Activated CD4-positive, CD25-positive, alpha-beta regulatory T cell treated with anti-CD3 and anti-CD28 coated beads, Interleukin-2, amount 50 U/mL, for 72 hours (primary cell): ENCODE data around the gene PCNT.
"Not testable (repeated sequence)": the region's sequence is repeated elsewhere in the genome, so short reads cannot be mapped to it uniquely, and the experiment has no call there.

Experiments
- DNase-seq: peaks from one replicate; pipeline ENCODE4 v3.0.0; 2021

PCNT gene

DNA sequence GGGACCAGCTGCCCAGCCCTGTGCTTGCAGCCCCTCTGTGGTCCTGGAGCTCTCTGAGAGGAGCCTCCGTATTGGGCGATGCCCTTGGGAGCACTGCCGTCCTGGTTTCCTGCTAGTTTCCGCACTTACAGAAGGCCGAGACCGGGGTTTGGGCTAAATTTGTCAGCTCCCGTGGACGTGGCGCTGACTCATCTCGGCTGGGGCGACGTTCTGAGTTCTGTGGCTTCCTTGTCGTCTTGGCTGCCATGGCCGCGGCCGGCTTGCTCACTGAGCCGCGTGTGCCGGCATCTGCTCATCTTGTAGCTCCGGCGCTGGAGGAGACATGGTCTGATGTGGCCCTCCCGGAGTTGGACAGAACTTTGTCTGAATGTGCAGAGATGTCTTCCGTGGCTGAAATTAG, 64.9 kb downstream of the PCNT start:
- DNase-seq, result no peak

DNA sequence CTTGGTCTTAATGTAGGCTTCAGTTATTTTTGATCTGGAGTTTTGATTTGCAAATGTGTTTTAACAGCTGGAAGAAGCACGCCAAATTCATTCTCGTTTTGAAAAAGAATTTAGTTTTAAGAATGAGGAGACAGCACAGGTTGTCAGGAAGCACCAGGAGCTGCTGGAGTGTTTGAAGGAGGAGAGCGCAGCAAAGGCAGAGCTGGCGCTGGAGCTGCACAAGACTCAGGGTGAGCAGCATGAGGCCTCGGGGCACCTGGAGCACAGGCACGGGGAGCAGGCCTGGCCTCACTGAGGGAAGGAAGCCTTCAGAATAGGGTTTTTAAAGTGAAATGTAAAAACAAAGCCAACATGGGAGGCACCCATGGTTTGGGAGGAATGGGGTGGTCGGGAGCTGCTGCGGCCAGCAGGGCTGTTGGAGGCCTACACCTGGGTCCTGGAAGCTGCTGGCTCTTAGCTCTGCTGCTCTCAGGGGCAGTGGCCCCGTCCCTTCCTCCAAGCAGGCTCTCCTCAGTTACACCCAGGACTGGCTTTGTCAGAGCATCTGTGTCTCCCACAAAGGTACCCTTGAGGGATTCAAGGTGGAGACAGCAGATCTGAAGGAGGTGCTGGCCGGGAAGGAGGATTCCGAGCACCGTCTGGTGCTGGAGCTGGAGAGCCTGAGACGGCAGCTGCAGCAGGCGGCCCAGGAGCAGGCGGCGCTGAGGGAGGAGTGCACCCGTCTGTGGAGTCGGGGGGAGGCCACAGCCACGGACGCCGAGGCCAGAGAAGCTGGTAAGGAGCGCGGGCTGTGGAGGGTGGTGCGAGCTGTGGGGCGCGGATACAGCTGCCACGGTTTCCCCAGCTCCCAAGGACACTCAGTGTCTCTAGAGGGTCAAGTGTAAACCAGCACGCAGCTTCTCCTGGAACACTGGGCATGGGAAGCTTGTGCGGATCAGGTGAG, 66.9 kb downstream of the PCNT start:
- DNase-seq, result no peak

DNA sequence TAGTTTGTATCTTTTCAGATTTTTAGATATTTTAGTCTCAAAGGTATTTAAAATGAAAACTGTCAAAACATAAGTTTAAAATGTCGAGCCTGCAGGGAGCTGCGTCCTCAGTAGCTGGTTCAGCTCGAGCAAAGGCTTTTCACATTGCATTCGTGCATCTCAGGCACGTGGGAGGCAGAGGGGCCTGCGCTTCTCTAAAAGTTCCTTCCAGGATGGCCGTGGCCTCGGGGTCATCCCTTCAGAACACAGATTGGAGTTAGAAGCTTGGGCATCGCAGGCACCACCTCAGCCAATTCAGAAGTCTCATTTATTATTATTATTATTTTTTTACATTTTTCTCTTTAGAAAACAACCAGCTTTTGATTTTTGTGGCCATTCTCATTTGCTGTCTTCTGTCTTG, 67.8 kb downstream of the PCNT start:
- DNase-seq, result no peak

DNA sequence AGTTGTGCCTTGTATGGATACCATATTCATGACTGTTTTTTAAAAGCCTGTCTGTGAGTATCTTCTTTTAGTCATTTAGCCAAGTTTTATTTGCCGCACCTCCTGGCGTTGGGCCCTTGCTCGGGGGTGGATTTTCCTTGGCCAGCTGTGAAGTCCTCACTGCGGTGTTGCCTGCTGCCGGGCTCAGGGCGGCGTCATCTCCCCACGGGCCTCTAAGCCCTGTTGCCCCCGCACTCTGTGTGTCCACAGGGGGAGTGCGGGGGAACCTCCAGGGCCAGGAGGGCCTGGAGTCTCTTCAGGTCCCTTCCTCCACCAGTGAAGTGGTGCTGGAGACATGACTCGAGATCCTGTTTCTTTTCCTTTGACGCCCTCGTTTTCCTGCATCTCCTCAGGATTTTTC, 69.0 kb downstream of the PCNT start:
- no peak for DNase-seq

DNA sequence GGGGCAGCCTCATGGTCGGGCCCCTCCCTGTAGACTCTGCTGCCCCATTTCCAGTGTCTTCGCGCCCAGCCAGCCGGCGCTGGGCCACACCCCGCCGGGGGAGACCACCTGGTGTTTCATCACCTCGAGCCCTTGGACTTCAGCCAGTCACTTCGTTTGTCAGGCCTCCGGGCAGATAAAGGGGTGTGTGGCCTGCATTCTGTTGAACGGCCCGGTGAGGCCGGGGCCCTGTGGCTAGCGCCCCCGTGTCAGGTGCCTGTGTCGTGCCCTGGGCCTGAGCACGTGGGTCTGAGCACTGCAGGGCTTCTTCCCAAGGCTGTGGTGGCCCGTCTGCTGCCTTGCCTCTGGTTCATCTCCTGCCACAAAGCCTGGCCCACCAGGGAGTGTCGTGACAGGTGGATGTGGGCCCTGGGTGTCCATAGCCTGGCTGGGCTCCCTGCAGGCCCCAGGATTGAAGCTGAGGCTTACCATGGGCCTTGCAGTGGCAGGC, 69.5 kb downstream of the PCNT start:
- DNase-seq, result no peak

DNA sequence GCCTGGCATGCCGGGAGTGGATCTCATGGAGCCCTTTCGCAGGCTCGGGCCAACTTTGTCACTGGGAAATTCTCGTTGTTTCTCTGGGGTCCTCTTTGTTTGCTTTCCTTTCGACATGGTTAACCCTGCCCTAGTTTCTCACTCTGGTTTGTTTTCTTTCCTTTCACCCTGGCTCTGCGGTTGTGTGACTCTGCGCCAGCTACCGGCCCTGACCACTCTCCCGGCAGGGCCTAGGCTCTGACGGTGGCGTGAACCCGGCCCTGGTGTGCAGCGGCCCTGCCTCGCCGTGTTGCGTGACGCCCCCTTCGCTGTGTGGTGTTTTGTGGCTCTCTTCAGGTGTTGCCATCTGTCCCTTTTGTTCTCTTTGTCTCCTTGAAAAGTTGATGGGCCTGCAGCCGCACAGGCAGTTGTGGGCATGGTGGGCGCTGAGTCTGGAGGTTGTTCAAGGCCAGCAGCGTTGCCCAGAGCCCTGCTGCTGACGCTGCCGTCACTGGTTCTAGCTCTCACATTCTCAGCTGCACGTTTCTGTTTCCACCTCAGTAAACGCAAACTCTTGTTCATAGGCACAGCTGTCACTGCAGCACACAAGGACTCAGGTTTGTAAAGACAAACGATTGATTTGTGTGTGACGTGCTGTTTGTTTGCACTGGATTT, 70.1 kb downstream of the PCNT start:
- DNase-seq, result no peak

DNA sequence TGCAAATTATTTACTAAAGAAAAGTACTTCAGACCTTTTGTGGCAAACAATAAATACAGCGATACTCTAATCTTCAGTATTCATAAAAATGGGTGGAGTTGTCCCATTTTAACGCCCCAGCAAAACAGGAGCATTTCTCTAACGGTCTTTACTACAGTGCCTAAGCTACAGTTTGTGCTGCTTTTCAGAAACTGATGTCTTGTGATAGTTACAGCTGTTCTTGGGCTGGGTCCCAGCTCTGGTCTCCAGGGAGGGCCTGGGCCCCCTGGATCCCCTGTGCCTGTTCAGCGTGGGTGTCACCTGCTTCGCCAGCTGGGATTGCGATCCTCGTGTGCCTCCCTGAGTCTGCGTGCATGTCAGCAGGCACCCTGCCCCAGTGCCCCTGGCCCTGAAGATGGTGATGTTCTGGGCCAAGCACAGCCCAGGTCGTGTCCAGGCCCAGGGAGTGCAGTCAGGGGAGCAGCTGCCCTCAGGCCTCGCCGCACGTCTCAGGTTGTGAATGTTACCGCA, 70.7 kb downstream of the PCNT start:
- DNase-seq, result no peak

DNA sequence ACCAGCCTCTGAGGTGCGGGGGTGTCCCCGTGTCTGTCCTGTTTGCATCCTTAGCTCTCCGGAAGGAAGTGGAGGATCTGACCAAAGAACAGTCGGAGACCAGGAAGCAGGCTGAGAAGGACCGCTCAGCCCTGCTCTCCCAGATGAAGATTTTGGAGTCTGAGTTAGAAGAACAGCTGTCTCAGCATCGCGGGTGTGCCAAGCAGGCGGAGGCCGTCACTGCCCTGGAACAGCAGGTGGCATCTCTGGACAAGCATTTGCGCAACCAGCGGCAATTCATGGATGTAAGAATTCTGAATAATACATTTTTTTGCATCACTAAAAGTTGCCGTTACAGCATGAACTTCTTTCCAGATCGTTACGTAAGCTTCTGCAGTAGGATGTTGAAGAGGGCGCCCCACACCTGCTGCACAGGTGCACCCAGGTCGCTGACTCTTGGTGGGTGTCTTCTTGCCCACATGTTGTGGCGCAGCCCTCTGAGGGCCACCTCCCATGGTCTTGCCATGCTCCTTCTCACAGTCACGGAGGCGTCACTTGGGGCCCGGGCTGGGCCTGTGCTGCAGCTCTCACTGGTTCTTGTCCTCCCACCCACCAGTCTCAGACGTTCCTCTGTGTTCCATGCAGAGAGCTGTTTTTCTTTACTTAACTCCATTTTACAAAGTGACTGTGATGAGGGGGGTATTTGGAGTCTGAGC, 73.4 kb downstream of the PCNT start:
- no peak for DNase-seq

DNA sequence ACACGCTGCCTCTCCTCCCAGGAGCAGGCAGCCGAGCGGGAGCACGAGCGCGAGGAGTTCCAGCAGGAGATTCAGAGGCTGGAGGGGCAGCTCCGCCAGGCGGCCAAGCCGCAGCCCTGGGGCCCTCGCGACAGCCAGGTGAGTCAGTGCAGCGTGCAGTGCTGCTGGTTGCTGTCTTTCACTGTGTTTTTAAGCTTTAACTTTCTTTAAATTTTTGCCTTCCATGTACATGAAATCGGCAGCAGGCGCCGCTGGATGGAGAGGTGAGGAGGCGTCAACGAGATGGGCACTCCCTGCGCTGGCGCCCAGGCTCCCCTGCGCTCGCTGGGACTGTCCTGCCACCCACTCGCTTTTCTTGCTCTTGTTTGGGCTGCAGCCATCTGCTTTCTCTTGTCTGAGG, 74.0 kb downstream of the PCNT start:
- no peak for DNase-seq

DNA sequence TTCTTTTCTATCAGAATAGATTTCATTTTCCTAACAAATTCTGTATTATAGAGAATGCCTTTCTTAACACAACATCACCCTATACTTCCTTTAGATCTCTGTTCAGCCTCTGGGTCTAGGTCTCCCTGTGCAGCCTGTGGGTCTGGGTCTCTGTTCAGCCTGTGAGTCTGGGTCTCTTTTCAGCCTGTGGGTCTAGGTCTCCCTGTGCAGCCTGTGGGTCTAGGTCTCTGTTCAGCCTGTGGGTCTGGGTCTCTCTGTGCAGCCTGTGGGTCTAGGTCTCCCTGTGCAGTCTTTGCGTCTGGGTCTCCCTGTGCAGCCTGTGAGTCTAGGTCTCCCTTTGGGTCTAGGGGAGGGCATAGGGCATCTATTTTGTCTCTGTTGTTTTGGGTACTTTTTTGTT, 75.2 kb downstream of the PCNT start:
- DNase-seq, result no peak

DNA sequence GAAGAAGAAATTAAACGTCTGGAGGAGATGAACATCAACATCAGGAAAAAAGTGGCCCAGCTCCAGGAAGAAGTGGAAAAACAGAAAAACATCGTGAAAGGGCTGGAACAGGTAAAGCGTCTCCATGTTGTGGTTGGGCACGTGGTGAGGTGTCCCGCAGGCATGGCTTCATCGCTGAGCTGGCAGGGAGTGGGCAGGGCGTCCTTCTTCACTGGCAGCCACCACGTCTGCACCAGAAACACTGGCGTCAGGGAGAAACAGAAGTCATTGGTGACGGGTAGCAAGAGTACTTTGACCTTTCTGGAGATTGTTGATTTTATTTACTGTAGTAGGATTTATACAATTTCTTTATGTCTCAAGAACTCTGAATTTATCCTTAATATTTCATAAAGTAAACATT, 75.7 kb downstream of the PCNT start:
- DNase-seq, result no peak

DNA sequence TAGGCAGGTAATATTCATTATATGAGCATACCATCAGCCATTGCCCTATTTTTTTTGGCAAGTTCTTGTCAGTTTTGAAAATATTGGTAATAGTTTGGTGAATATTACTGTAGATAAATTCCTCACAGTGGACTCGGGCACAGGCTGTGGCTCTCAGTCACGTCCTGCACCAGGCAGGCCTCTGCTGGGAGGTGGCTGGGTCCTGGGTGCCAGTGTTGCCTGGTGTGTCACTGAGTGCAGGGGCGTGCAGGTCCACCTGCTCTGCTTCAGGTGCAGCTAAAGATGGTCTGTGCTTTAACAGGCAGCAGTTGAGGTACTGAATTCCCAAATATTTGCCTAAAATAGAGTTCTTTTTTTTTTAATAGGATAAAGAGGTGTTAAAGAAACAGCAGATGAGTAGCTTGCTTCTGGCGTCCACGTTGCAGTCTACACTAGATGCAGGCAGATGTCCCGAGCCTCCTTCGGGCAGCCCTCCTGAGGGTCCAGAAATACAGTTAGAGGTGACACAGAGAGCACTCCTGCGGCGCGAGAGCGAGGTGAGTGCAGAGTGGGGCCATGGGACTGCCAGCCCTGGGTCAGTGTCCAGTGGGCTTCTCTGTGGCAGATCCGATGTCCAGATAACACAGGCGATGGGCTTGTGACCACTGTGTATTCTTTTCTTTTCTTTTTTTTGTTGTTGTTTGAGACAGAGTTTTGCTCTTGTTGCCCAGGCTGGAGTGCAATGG, 77.4 kb downstream of the PCNT start:
- no peak for DNase-seq

DNA sequence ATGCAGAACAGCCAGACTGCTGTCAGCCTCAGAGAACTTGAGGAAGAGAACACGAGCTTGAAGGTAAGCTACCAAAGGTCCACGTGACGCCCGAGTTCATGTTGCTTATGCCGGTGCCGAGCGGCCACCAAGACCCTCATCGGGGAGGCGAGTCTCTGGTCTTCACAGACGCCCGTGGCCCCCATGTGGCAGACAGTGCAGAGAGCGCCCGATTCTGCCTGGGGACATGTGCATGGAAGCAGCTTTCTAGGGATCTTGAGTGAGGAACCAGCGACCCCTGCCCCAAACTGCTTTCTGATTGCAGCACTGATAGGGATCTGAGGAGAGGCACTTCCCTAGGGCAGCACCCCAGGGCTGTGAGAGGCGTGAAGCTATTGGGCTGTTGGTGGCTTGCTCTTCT, 78.5 kb downstream of the PCNT start:
- no peak for DNase-seq

DNA sequence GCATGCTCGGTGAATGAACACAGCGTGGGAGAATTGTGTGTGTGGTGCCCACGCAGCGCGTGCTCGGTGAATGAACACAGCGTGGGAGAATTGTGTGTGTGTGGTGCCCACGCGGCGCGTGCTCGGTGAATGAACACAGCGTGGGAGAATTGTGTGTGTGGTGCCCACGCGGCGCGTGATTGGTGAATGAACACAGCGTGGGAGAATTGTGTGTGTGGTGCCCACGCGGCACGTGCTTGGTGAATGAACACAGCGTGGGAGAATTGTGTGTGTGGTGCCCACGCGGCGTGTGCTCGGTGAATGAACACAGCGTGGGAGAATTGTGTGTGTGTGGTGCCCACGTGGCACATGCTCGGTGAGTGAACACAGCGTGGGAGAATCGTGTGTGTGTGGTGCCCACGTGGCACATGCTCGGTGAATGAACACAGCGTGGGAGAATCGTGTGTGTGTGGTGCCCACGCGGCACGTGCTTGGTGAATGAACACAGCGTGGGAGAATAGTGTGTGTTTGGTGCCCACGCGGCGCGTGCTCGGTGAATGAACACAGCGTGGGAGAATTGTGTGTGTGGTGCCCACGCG, 79.4 kb downstream of the PCNT start:
- not testable (repeated sequence) for DNase-seq

DNA sequence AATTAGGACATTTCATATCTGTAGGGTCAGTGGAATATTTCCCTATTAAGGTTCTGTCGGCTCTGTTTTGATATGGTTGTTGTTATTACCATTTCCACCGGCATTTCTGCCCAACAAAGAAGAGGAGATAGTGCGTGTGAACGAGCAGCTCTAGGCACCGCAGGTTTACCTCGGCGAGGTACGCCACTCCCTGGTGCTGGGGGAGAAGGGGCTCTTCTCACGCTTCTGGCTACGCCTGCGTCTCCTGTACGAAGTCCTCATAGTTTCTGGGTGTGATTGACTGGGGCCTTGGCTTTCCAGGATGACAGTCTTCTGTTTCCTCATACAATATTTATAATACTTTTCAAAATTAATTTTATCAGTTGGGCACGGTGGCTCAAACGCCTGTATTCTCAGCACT, 80.3 kb downstream of the PCNT start:
- no peak for DNase-seq

DNA sequence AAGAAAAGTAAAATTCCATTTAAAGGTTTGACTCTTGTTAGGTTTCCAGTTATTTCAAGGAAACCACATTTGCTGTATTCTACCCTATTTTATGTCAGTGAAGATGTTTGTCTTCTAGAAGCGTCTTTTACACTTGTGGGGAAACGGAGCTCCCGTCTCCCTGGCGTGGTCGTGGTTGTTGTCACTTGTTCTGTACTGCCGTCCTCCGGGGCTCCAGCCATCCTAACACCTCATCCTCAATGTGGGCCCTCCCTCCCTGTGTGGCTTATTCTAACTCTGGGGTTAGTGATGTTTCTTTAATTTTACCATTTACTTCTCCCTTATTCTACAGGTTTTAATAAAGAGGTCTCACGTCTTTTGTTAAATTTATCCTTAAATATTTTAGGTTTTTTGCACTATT, 82.0 kb downstream of the PCNT start:
- no peak for DNase-seq

DNA sequence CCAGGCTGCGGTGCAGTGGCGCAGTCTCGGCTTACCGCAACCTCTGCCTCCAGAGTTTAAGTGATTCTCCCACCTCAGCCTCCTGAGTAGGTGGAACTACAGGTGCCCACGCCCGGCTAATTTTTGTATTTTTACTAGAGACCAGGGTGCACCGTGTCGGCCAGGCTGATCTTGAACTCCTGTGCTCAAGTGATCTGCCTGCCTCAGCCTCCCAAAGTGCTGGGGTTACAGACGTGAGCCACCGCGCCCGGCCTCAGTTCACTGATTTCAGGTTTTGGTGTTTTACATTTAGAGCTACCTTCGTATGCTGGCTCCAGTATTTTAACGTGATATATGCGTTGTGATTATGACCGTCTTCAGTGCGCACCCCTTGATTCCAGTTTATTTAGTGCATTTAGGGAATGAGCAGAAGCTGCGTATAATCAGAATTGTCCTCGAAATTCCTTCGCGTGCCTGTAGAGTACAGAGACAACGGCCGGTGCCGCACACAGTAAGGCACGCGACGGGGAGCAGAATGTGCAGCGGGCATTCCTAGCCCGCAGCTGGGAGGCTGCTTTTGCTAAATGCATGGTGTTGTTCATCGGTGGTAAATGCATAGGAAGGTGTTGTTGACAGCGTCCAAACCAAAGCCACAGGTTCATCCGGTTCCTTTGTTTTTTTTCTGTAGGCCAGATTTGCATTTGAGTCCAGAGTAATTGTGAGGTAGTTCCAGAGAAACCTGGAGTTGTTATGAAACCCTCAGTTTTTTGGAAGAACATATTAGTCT, 85.9 kb downstream of the PCNT start:
- DNase-seq, result no peak

DNA sequence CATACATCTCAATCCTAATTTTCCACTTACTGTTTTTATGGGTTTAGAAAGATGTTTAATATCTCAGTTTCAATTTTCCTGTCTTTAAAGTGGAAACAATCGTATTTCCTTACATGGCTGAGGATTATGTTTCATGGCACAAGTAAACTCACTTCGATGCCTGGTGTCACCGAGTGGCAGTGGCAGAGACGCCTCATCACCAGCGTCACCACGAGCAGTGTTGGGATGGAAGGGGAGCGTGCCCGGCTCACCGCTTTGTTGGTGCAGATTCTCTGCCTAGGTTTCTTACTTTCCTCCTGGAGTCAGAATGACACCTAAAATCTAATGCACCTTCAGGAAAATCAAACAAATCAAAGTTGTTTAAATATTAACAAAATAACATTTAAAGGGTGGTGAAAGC, 86.6 kb downstream of the PCNT start:
- no peak for DNase-seq

DNA sequence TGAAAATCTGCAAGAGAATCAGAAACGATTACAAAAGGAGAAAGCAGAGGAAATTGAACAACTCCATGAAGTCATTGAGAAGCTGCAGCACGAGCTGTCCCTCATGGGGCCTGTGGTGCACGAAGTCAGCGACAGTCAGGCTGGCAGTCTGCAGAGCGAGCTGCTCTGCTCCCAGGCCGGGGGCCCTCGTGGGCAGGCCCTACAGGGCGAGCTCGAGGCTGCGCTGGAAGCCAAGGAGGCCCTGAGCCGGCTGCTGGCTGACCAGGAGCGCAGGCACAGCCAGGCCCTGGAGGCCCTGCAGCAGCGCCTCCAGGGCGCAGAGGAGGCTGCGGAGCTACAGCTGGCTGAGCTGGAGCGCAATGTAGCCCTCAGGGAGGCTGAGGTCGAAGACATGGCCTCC, 87.3 kb downstream of the PCNT start:
- DNase-seq, result no peak

DNA sequence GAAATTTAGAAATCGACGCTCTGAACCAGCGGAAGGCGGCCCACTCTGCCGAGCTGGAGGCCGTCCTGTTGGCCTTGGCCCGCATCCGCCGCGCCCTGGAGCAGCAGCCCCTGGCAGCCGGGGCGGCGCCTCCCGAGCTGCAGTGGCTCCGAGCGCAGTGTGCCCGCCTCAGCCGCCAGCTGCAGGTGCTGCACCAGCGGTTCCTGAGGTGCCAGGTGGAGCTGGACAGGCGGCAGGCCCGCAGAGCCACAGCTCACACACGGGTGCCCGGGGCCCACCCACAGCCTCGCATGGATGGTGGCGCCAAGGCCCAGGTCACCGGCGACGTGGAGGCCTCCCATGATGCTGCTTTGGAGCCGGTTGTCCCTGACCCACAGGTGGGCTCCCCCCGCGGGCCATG, 87.7 kb downstream of the PCNT start:
- DNase-seq, result no peak

DNA sequence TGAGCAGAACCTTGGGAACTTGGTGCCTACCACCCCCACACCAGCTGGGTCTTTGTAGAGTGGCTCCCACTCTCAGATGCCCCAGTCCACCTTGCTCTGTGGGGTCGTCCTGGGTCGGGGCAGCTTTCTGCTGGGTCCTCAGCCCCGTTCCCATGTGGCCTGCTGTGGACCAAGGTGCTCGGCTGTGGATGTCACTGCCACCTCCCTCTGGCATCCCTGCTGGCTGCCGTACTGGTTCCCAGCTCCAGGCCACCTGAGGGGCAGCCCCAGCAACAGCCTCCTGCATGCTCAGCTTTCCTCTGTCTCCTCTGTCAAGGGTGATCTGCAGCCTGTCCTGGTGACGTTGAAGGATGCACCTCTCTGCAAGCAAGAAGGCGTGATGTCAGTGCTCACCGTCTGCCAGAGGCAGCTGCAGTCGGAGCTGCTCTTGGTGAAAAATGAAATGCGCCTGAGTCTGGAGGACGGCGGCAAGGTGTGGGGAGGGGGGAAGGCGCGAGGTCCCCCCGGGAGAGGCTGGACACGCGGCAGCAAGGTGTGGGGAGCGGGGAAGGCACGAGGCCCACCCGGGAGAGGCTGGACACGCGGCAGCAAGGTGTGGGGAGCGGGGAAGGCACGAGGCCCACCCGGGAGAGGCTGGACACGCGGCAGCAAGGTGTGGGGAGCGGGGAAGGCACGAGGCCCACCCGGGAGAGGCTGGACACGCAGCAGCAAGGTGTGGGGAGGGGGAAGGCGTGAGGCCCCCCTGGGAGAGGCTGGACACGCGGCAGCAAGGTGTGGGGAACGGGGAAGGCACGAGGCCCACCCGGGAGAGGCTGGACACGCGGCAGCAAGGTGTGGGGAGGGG, 88.8 kb downstream of the PCNT start:
- no peak for DNase-seq
